OCI-LY1 (cell line): ENCODE results near the gene SLC6A4.

ENCODE experiments used
- H2AFZ ChIP-seq: fragments of 200-600 bp; sonication (generic), shearing (Covaris generic); 2 replicates; pipeline ENCODE4 v1.6.0; 2014; ENCODE audit warnings: antibody characterized with exemption, mild to moderate bottlenecking, low read length
- H3F3A ChIP-seq: fragments of 200-600 bp; sonication (generic), shearing (Covaris generic); 2 replicates; pipeline ENCODE4 v1.6.0; 2014; ENCODE audit warnings: mild to moderate bottlenecking, antibody characterized with exemption, low read length, moderate library complexity; ENCODE audit not compliant: insufficient read depth
- H3K27ac ChIP-seq: fragments of 200-600 bp; sonication (generic); 2 replicates; pipeline ENCODE4 v1.5.1; 2014; ENCODE audit warnings: low read length, mixed run types, mild to moderate bottlenecking, low read depth; ENCODE audit not compliant: poor library complexity, severe bottlenecking
- H3K27me3 ChIP-seq: fragments of 200-600 bp; sonication (generic); 2 replicates; pipeline ENCODE4 v1.6.0; 2014; ENCODE audit warnings: antibody characterized with exemption, mild to moderate bottlenecking, low read length, moderate library complexity; ENCODE audit not compliant: insufficient read depth
- H3K36me3 ChIP-seq: fragments of 200-600 bp; sonication (generic); 2 replicates; pipeline ENCODE4 v1.6.1; 2014; ENCODE audit warnings: mild to moderate bottlenecking, antibody characterized with exemption, low read length, moderate library complexity, mixed read lengths; ENCODE audit not compliant: insufficient read depth
- H3K4me1 ChIP-seq: fragments of 200-600 bp; sonication (generic); 2 replicates; pipeline ENCODE4 v1.5.1; 2014; ENCODE audit warnings: mild to moderate bottlenecking, low read length, moderate library complexity; ENCODE audit not compliant: insufficient read depth, severe bottlenecking
- H3K4me2 ChIP-seq: fragments of 200-600 bp; sonication (generic), shearing (Covaris generic); 2 replicates; pipeline ENCODE4 v1.6.1; 2014; ENCODE audit warnings: low read length
- H3K4me3 ChIP-seq: fragments of 200-600 bp; sonication (generic); 2 replicates; pipeline ENCODE4 v1.5.1; 2014; ENCODE audit warnings: low read length, low read depth, mild to moderate bottlenecking, mixed read lengths; ENCODE audit not compliant: poor library complexity, severe bottlenecking
- H3K79me2 ChIP-seq: fragments of 200-600 bp; shearing (Covaris generic); 2 replicates; pipeline ENCODE4 v1.6.1; 2016; ENCODE audit warnings: mixed run types, low read length, mixed read lengths; ENCODE audit not compliant: insufficient read depth
- H3K9ac ChIP-seq: fragments of 200-600 bp; sonication (generic), shearing (Covaris generic); 2 replicates; pipeline ENCODE4 v1.6.1; 2014; ENCODE audit warnings: mild to moderate bottlenecking, low read length, mixed read lengths
- H3K9me2 ChIP-seq: fragments of 200-600 bp; sonication (generic), shearing (Covaris generic); 2 replicates; pipeline ENCODE4 v1.6.1; 2014; ENCODE audit warnings: low read depth, mild to moderate bottlenecking, low read length, mixed read lengths
- H3K9me3 ChIP-seq: fragments of 200-600 bp; shearing (Covaris generic); 2 replicates; pipeline ENCODE4 v1.6.1; 2014; ENCODE audit warnings: low read length, mixed read lengths
- H4K20me1 ChIP-seq: fragments of 200-600 bp; sonication (generic), shearing (Covaris generic); 2 replicates; pipeline ENCODE4 v1.6.0; 2016; ENCODE audit warnings: mild to moderate bottlenecking, low read length; ENCODE audit not compliant: insufficient read depth
- CTCF ChIP-seq: fragments of 200-600 bp; sonication (generic), shearing (Covaris generic); IDR thresholded peaks from 2 replicates; pipeline ENCODE4 v1.5.1; 2017; ENCODE audit warnings: mild to moderate bottlenecking, antibody characterized with exemption, low read length, moderate library complexity, mixed read lengths
- EZH2 ChIP-seq: fragments of 200-600 bp; sonication (generic), shearing (Covaris generic); IDR thresholded peaks from 2 replicates; pipeline ENCODE4 v1.8.0; 2017; ENCODE audit warnings: borderline replicate concordance, mixed run types, mild to moderate bottlenecking, antibody characterized with exemption, low read length, moderate library complexity, mixed read lengths

SLC6A4 gene

GRCh38 chr17:30271102-30271501 lies 35.6 kb upstream of the SLC6A4 start:
- no peak overlapping the region for H3K27ac ChIP-seq
- no peak for TF ChIP-seq EZH2
- no peak for TF ChIP-seq CTCF

GRCh38 chr17:30267625-30268024 lies 32.1 kb upstream of the SLC6A4 start:
- no peak overlapping the region for H3K4me2 ChIP-seq
- no peaks in the 10 kb centered on the region for H3K9me2 ChIP-seq
- no peaks in the 10 kb centered on the region for H3K9me3 ChIP-seq
- H3K4me1 ChIP-seq, result no peaks in the 10 kb centered on the region
- H3F3A ChIP-seq, result no peaks in the 10 kb centered on the region
- no peak overlapping the region for H3K27ac ChIP-seq
- H3K79me2 ChIP-seq, result no peaks in the 10 kb centered on the region
- no peak overlapping the region for H2AFZ ChIP-seq
- no peak overlapping the region for H3K9ac ChIP-seq
- no peaks in the 10 kb centered on the region for H3K27me3 ChIP-seq
- peaks cover 95% of the 10 kb centered on the region for H3K36me3 ChIP-seq
- H3K4me3 ChIP-seq, result no peak overlapping the region
- TF ChIP-seq EZH2 (no peak), CTCF (no peak)
- H4K20me1 ChIP-seq, result no peaks in the 10 kb centered on the region

More at GRCh38 chr17:30271102-30271501, 35.6 kb upstream of the SLC6A4 start:
- Histone ChIP-seq H3K9ac (no peak overlapping the region), H3K4me1 (no peaks in the 10 kb centered on the region), H3K79me2 (no peaks in the 10 kb centered on the region), H3K27me3 (no peaks in the 10 kb centered on the region), H3K36me3 (peaks cover 94% of the 10 kb centered on the region), H3K4me3 (no peak overlapping the region), H4K20me1 (no peaks in the 10 kb centered on the region), H2AFZ (no peak overlapping the region), H3F3A (no peaks in the 10 kb centered on the region), H3K9me2 (no peaks in the 10 kb centered on the region), H3K4me2 (no peak overlapping the region), H3K9me3 (no peaks in the 10 kb centered on the region)

GRCh38 chr17:30263552-30264333 lies 28.2 kb upstream of the SLC6A4 start:
- Histone ChIP-seq H3K79me2 (no peaks in the 10 kb centered on the region), H3K27me3 (no peaks in the 10 kb centered on the region), H3K9me2 (no peaks in the 10 kb centered on the region), H4K20me1 (no peaks in the 10 kb centered on the region), H3K4me1 (no peaks in the 10 kb centered on the region), H3K9ac (no peak overlapping the region), H3F3A (no peaks in the 10 kb centered on the region), H3K27ac (no peak overlapping the region), H3K36me3 (peaks cover 97% of the 10 kb centered on the region), H3K4me3 (no peak overlapping the region), H2AFZ (no peak overlapping the region), H3K9me3 (no peaks in the 10 kb centered on the region), H3K4me2 (no peak overlapping the region)
- TF ChIP-seq EZH2 (no peak), CTCF (no peak)
